HG02973 (cell line): ENCODE measurements around the gene MARF1.
"Not testable (repeated sequence)": the region's sequence is repeated elsewhere in the genome, so short reads cannot be mapped to it uniquely, and the experiment has no call there.

Experiments used
- ATAC-seq: cut with Tn5 transposase; IDR thresholded peaks from one replicate; pipeline ENCODE4 v1.9.1; 2021; ENCODE audit warnings: moderate library complexity; ENCODE audit not compliant: unreplicated experiment

The MARF1 gene

GRCh38 chr16:15621889-15622288 lies 21.1 kb downstream of the MARF1 start:
- no peak for ATAC-seq

GRCh38 chr16:15621456-15621855 lies 21.5 kb downstream of the MARF1 start:
- ATAC-seq = no peak

- no peak for ATAC-seq
These were observed 22.3 kb downstream of the MARF1 start for GRCh38 chr16:15620611-15621195.

GRCh38 chr16:15618392-15618791 lies 24.6 kb downstream of the MARF1 start:
- no peak for ATAC-seq

GRCh38 chr16:15617901-15618300 lies 25.1 kb downstream of the MARF1 start:
- no peak for ATAC-seq

GRCh38 chr16:15616475-15617165 lies 26.3 kb downstream of the MARF1 start:
- no peak for ATAC-seq

GRCh38 chr16:15616012-15616411 lies 26.9 kb downstream of the MARF1 start:
- no peak for ATAC-seq

GRCh38 chr16:15613676-15614075 lies 29.3 kb downstream of the MARF1 start:
- ATAC-seq = no peak

- no peak for ATAC-seq
These were observed 31.3 kb downstream of the MARF1 start for GRCh38 chr16:15611610-15612009.

- no peak for ATAC-seq
These were observed 32.5 kb downstream of the MARF1 start for GRCh38 chr16:15610369-15610871.

- no peak for ATAC-seq
These were observed 33.7 kb downstream of the MARF1 start for GRCh38 chr16:15609286-15609649.

- ATAC-seq = no peak
These were observed 34.3 kb downstream of the MARF1 start for GRCh38 chr16:15608398-15609285.

GRCh38 chr16:15607700-15608396 lies 35.1 kb downstream of the MARF1 start:
- no peak for ATAC-seq

GRCh38 chr16:15607221-15607699 lies 35.7 kb downstream of the MARF1 start:
- not testable (repeated sequence) for ATAC-seq

GRCh38 chr16:15606518-15607220 lies 36.3 kb downstream of the MARF1 start:
- no peak for ATAC-seq

GRCh38 chr16:15605839-15606517 lies 37.0 kb downstream of the MARF1 start:
- ATAC-seq = no peak

- no peak for ATAC-seq
These were observed 38.2 kb downstream of the MARF1 start for GRCh38 chr16:15604460-15605440.

GRCh38 chr16:15602285-15603044 lies 40.5 kb downstream of the MARF1 start:
- no peak for ATAC-seq
